ENCODE results near the gene C10orf105. TPM values are rescaled to one million over a fixed set of nuclear protein-coding genes. Genes with fewer than 3 reads are reported as not detected.

Gene C10orf105
- total RNA-seq, 3 donors from 2014 or later (not counting 1 experiment from before 2014, with no cell fraction given): 0.14 to 0.52 (median 0.40) TPM

DNA sequence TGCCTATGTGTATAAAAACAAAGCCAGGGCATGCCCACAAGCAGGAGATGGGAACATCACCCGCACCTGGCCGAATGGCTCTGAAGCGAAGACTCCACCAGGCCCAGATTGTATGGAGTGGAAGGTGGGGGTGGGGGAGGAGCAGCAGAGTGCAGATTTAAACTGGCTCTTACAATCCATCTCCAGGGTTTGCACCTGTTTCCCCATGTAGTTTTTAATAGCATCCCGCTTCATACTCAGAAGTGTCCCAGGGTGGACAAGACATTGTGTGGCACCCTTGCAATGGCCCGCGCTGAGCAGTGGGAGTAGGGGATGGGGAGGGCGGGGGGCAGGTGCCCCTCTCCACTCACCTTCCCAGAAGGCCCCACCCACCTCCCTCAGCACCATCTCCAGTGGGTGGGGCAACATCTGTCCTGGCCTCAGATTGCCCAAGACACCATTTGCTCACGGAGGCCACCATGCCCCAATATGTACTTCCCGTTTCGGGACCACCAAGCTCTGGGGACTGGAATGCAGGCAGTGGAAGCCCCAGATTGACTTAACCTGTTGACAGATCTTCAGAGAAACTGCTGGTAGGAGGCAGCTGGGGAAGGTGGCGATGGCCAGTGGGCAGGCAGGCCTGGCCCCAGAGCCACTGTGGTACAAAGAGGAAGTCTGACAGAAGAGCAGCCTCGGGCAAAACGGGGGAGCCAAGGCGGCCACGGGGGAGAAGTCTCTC lies 30.7 kb upstream of the C10orf105 start:
- Mint-ChIP-seq H3K4me3 (peak overlapping the region; percentile 65), H3K27me3 (ENCODE audit: low read depth in 2 of 2) (no peaks in the 10 kb centered on the region), H3K36me3 (no peaks in the 10 kb centered on the region), H3K27ac (peak overlapping the region; percentile 96), H3K4me1 (peaks cover 78 to 93% of the 10 kb centered on the region in 2 donors), H3K9me3 (no peaks in the 10 kb centered on the region)
- Histone ChIP-seq H3K27ac (ENCODE audit: low read length) (peak overlapping the region; percentile 81), H3K9me3 (ENCODE audit: control insufficient read depth, insufficient read depth, low read length) (no peaks in the 10 kb centered on the region), H3K4me1 (ENCODE audit: control insufficient read depth, insufficient read depth, low read length) (peaks cover 99% of the 10 kb centered on the region), H3K36me3 (ENCODE audit: control insufficient read depth, insufficient read depth, low read length) (peaks cover 55% of the 10 kb centered on the region), H3K4me3 (ENCODE audit: low read length) (no peak overlapping the region), H3K27me3 (ENCODE audit: control insufficient read depth, insufficient read depth, low read length) (no peaks in the 10 kb centered on the region)
- intact Hi-C loops (cut with micrococcal nuclease): no loop called here
- WGBS (ENCODE audit: insufficient coverage): 39% methylated on average over 12 of the region's 15 CpGs
- ATAC-seq: no peak
- DNase-seq: no peak
- no peak for TF ChIP-seq CTCF (IDR thresholded peaks at IDR 0.05)

- Histone ChIP-seq H3K27ac (ENCODE audit: low read length) (peak overlapping the region; percentile 81), H3K27me3 (ENCODE audit: control insufficient read depth, insufficient read depth, low read length) (no peaks in the 10 kb centered on the region), H3K36me3 (ENCODE audit: control insufficient read depth, insufficient read depth, low read length) (peaks cover 46% of the 10 kb centered on the region), H3K4me1 (ENCODE audit: control insufficient read depth, insufficient read depth, low read length) (peaks cover 99% of the 10 kb centered on the region), H3K9me3 (ENCODE audit: control insufficient read depth, insufficient read depth, low read length) (no peaks in the 10 kb centered on the region), H3K4me3 (ENCODE audit: low read length) (no peak overlapping the region)
- TF ChIP-seq CTCF (IDR thresholded peaks at IDR 0.05): no peak
- WGBS (ENCODE audit: insufficient coverage): 50% methylated on average over 4 of the region's 4 CpGs
- Mint-ChIP-seq H3K27me3 (ENCODE audit: low read depth in 2 of 2) (no peaks in the 10 kb centered on the region), H3K4me3 (peak overlapping the region; percentile 84), H3K4me1 (peaks cover 84 to 96% of the 10 kb centered on the region in 2 donors), H3K27ac (peak overlapping the region; percentile 96), H3K9me3 (no peaks in the 10 kb centered on the region), H3K36me3 (no peaks in the 10 kb centered on the region)
- ATAC-seq (peak in 1 of 3 donors; percentile 3), DNase-seq (peak in 1 of 2 donors; percentile 50)
- intact Hi-C loops (cut with micrococcal nuclease): loop anchor here (2.0 kb wide), 2 partner anchors 19 to 23 kb away; no protein-coding TSS in a partner anchor
Observed at GRCh38 chr10:71749396-71749795, 29.8 kb upstream of the C10orf105 start.

GRCh38 chr10:71748671-71749191 lies 29.2 kb upstream of the C10orf105 start:
- no peaks in the 10 kb centered on the region for H3K36me3 Mint-ChIP-seq
- no peak for TF ChIP-seq CTCF (IDR thresholded peaks at IDR 0.05)
- Histone ChIP-seq H3K27ac (ENCODE audit: low read length) (peak overlapping the region; percentile 81), H3K9me3 (ENCODE audit: control insufficient read depth, insufficient read depth, low read length) (no peaks in the 10 kb centered on the region), H3K27me3 (ENCODE audit: control insufficient read depth, insufficient read depth, low read length) (no peaks in the 10 kb centered on the region), H3K4me1 (ENCODE audit: control insufficient read depth, insufficient read depth, low read length) (peaks cover 99% of the 10 kb centered on the region), H3K4me3 (ENCODE audit: low read length) (no peak overlapping the region), H3K36me3 (ENCODE audit: control insufficient read depth, insufficient read depth, low read length) (peaks cover 40% of the 10 kb centered on the region)
- H3K27ac Mint-ChIP-seq: peak overlapping the region; percentile 96
- H3K4me3 Mint-ChIP-seq: peak overlapping the region; percentile 84
- WGBS (ENCODE audit: insufficient coverage): under 1% methylated on average over 15 of the region's 15 CpGs
- H3K4me1 Mint-ChIP-seq: peaks cover 87 to 95% of the 10 kb centered on the region in 2 donors
- DNase-seq (peak; percentile 52 to 90), ATAC-seq (peak; percentile 75 to 88 (median 80))
- intact Hi-C loops (cut with micrococcal nuclease): loop anchor here (2.0 kb wide), 2 partner anchors 20 to 22 kb away; no protein-coding TSS in a partner anchor
- no peaks in the 10 kb centered on the region for H3K27me3 Mint-ChIP-seq (ENCODE audit: low read depth in 2 of 2)
- H3K9me3 Mint-ChIP-seq: no peaks in the 10 kb centered on the region

All from natural killer cell (primary cell).